ENCODE measurements around the gene AAMP. TPM values are rescaled to one million over a fixed set of nuclear protein-coding genes. Genes with fewer than 3 reads are reported as not detected.

AAMP gene
- total and polyA plus RNA-seq, 2 experiments from 2014 or later, result 90.8 to 203 TPM

DNA sequence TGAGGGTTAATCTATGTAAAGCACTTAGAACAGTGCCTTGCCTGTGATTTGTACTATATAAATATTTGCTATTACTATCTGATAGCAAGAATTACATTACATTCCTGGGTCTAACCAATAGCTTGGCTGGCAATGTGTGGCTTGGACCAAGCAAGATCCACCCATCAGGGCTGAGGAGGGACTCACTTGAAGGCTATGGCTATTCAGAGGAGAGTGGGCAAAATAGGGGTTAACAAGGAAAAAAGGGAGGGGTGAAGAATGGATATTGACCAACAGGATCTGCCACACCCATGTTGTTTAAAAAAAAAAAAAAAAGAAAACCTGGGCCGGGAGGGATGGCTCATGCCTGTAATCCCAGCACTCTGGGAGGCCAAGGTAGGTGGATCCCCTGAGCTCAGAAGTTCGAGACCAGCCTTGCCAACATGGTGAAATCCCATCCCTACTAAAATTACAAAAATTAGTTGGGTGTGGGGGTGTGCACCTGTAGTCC lies 42.4 kb upstream of the AAMP start:
- H3K4me3 Mint-ChIP-seq, result no peak overlapping the region
- H3K36me3 Mint-ChIP-seq (ENCODE audit: low read depth), result no peaks in the 10 kb centered on the region
- Histone ChIP-seq H3F3A (replicated peaks; ENCODE audit: low read depth) (no peaks in the 10 kb centered on the region), H4K20me1 (replicated peaks; ENCODE audit: insufficient read depth) (no peaks in the 10 kb centered on the region; the same call in 1 of the 2 replicates), H3K4me3 (no peak overlapping the region), H3K36me3 (ENCODE audit: insufficient read depth) (no peaks in the 10 kb centered on the region), H3K9me2 (ENCODE audit: insufficient read depth) (no peaks in the 10 kb centered on the region), H2AFZ (no peak overlapping the region), H3K4me2 (no peak overlapping the region), H3K79me2 (replicated peaks; ENCODE audit: insufficient read depth) (no peaks in the 10 kb centered on the region), H3K27me3 (ENCODE audit: insufficient read depth) (no peaks in the 10 kb centered on the region), H3K4me1 (ENCODE audit: insufficient read depth) (0 out of 2 replicates have a peak, but pooled peaks cover 3% of the 10 kb centered on the region), H3K27ac (ENCODE audit: low read depth) (no peak overlapping the region)
- DNase-seq (ENCODE audit: low spot score) (no peak), ATAC-seq (no peak)
- TF ChIP-seq JUNB (IDR thresholded peaks at IDR 0.05; ENCODE audit: unreplicated experiment), result no peak
- TF ChIP-seq, protein P1, sequence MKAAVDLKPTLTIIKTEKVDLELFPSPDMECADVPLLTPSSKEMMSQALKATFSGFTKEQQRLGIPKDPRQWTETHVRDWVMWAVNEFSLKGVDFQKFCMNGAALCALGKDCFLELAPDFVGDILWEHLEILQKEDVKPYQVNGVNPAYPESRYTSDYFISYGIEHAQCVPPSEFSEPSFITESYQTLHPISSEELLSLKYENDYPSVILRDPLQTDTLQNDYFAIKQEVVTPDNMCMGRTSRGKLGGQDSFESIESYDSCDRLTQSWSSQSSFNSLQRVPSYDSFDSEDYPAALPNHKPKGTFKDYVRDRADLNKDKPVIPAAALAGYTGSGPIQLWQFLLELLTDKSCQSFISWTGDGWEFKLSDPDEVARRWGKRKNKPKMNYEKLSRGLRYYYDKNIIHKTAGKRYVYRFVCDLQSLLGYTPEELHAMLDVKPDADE (IDR thresholded peaks at IDR 0.05), result no peak
- TF ChIP-seq POLR2AphosphoS5 (IDR thresholded peaks at IDR 0.05; ENCODE audit: low read depth), result no peak
- no peak for TF ChIP-seq ZNF331 (CRISPR knock-in tag; IDR thresholded peaks at IDR 0.05; ENCODE audit: low read depth)
- no peak for TF ChIP-seq NANOG (IDR thresholded peaks at IDR 0.05; ENCODE audit: borderline replicate concordance)
- TF ChIP-seq EZH2 (IDR thresholded peaks at IDR 0.05; ENCODE audit: low read depth, unreplicated experiment), result no peak
- TF ChIP-seq, protein P2, sequence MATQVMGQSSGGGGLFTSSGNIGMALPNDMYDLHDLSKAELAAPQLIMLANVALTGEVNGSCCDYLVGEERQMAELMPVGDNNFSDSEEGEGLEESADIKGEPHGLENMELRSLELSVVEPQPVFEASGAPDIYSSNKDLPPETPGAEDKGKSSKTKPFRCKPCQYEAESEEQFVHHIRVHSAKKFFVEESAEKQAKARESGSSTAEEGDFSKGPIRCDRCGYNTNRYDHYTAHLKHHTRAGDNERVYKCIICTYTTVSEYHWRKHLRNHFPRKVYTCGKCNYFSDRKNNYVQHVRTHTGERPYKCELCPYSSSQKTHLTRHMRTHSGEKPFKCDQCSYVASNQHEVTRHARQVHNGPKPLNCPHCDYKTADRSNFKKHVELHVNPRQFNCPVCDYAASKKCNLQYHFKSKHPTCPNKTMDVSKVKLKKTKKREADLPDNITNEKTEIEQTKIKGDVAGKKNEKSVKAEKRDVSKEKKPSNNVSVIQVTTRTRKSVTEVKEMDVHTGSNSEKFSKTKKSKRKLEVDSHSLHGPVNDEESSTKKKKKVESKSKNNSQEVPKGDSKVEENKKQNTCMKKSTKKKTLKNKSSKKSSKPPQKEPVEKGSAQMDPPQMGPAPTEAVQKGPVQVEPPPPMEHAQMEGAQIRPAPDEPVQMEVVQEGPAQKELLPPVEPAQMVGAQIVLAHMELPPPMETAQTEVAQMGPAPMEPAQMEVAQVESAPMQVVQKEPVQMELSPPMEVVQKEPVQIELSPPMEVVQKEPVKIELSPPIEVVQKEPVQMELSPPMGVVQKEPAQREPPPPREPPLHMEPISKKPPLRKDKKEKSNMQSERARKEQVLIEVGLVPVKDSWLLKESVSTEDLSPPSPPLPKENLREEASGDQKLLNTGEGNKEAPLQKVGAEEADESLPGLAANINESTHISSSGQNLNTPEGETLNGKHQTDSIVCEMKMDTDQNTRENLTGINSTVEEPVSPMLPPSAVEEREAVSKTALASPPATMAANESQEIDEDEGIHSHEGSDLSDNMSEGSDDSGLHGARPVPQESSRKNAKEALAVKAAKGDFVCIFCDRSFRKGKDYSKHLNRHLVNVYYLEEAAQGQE (IDR thresholded peaks at IDR 0.05; ENCODE audit: unreplicated experiment), result no peak
- TF ChIP-seq, protein P3, sequence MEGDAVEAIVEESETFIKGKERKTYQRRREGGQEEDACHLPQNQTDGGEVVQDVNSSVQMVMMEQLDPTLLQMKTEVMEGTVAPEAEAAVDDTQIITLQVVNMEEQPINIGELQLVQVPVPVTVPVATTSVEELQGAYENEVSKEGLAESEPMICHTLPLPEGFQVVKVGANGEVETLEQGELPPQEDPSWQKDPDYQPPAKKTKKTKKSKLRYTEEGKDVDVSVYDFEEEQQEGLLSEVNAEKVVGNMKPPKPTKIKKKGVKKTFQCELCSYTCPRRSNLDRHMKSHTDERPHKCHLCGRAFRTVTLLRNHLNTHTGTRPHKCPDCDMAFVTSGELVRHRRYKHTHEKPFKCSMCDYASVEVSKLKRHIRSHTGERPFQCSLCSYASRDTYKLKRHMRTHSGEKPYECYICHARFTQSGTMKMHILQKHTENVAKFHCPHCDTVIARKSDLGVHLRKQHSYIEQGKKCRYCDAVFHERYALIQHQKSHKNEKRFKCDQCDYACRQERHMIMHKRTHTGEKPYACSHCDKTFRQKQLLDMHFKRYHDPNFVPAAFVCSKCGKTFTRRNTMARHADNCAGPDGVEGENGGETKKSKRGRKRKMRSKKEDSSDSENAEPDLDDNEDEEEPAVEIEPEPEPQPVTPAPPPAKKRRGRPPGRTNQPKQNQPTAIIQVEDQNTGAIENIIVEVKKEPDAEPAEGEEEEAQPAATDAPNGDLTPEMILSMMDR (conservative IDR thresholded peaks at IDR 0.05; ENCODE audit: low read depth in 2 of 2), result no peak
- no peak for TF ChIP-seq ZNF114 (CRISPR knock-in tag; IDR thresholded peaks at IDR 0.05)
- no peak for TF ChIP-seq STAT1 (IDR thresholded peaks at IDR 0.05; ENCODE audit: unreplicated experiment)
- no peak for TF ChIP-seq EZH2phosphoT487 (IDR thresholded peaks at IDR 0.05; ENCODE audit: unreplicated experiment)
- TF ChIP-seq, protein P4, sequence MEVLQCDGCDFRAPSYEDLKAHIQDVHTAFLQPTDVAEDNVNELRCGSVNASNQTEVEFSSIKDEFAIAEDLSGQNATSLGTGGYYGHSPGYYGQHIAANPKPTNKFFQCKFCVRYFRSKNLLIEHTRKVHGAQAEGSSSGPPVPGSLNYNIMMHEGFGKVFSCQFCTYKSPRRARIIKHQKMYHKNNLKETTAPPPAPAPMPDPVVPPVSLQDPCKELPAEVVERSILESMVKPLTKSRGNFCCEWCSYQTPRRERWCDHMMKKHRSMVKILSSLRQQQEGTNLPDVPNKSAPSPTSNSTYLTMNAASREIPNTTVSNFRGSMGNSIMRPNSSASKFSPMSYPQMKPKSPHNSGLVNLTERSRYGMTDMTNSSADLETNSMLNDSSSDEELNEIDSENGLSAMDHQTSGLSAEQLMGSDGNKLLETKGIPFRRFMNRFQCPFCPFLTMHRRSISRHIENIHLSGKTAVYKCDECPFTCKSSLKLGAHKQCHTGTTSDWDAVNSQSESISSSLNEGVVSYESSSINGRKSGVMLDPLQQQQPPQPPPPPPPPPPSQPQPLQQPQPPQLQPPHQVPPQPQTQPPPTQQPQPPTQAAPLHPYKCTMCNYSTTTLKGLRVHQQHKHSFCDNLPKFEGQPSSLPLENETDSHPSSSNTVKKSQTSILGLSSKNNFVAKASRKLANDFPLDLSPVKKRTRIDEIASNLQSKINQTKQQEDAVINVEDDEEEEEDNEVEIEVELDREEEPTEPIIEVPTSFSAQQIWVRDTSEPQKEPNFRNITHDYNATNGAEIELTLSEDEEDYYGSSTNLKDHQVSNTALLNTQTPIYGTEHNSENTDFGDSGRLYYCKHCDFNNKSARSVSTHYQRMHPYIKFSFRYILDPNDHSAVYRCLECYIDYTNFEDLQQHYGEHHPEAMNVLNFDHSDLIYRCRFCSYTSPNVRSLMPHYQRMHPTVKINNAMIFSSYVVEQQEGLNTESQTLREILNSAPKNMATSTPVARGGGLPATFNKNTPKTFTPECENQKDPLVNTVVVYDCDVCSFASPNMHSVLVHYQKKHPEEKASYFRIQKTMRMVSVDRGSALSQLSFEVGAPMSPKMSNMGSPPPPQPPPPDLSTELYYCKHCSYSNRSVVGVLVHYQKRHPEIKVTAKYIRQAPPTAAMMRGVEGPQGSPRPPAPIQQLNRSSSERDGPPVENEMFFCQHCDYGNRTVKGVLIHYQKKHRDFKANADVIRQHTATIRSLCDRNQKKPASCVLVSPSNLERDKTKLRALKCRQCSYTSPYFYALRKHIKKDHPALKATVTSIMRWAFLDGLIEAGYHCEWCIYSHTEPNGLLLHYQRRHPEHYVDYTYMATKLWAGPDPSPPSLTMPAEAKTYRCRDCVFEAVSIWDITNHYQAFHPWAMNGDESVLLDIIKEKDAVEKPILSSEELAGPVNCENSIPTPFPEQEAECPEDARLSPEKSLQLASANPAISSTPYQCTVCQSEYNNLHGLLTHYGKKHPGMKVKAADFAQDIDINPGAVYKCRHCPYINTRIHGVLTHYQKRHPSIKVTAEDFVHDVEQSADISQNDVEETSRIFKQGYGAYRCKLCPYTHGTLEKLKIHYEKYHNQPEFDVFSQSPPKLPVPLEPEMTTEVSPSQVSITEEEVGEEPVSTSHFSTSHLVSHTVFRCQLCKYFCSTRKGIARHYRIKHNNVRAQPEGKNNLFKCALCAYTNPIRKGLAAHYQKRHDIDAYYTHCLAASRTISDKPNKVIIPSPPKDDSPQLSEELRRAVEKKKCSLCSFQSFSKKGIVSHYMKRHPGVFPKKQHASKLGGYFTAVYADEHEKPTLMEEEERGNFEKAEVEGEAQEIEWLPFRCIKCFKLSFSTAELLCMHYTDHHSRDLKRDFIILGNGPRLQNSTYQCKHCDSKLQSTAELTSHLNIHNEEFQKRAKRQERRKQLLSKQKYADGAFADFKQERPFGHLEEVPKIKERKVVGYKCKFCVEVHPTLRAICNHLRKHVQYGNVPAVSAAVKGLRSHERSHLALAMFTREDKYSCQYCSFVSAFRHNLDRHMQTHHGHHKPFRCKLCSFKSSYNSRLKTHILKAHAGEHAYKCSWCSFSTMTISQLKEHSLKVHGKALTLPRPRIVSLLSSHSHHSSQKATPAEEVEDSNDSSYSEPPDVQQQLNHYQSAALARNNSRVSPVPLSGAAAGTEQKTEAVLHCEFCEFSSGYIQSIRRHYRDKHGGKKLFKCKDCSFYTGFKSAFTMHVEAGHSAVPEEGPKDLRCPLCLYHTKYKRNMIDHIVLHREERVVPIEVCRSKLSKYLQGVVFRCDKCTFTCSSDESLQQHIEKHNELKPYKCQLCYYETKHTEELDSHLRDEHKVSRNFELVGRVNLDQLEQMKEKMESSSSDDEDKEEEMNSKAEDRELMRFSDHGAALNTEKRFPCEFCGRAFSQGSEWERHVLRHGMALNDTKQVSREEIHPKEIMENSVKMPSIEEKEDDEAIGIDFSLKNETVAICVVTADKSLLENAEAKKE (CRISPR knock-in tag; IDR thresholded peaks at IDR 0.05), result no peak
- no peaks in the 10 kb centered on the region for H3K27me3 Mint-ChIP-seq (ENCODE audit: insufficient read depth, low read depth, poor library complexity)
- no peak overlapping the region for H3K27ac Mint-ChIP-seq
- peaks cover 5% of the 10 kb centered on the region for H3K4me1 Mint-ChIP-seq
- H3K9me3 Mint-ChIP-seq, result no peaks in the 10 kb centered on the region

Data from GM23338 (cell line).